HG02798 (cell line): ENCODE results near the gene GNGT2.

Experiments
- ATAC-seq: cut with Tn5 transposase; IDR thresholded peaks from one replicate; pipeline ENCODE4 v1.9.1; 2021; ENCODE audit warnings: mild to moderate bottlenecking; ENCODE audit not compliant: unreplicated experiment, poor library complexity

The GNGT2 gene

GRCh38 chr17:49229805-49230600, 19.6 kb upstream of the GNGT2 start:
- ATAC-seq, result no peak

- ATAC-seq, result no peak
Measured at GRCh38 chr17:49229076-49229804, 18.9 kb upstream of the GNGT2 start.

- ATAC-seq, result no peak
Measured at GRCh38 chr17:49227436-49228261, 17.3 kb upstream of the GNGT2 start.

GRCh38 chr17:49226771-49227435, 16.5 kb upstream of the GNGT2 start:
- ATAC-seq, result no peak

- ATAC-seq, result no peak
Measured at GRCh38 chr17:49225554-49226236, 15.3 kb upstream of the GNGT2 start.

DNA sequence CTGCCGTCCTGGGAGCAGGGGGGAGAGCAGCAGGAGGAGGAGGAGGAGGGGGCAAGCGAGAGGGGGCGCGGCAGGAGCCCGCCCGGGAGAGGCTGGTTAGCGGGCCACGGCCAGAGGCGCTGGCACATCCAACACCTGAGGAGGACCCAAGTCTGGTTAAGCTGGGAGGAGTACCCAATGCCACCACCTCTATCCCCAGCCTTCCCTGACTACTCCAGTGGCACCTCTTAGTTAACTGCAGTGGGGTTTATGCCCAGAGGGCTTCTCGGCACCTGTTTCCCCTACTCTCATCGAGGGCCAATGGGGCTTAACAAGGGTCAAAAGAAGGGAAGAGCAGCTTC, 14.6 kb upstream of the GNGT2 start:
- ATAC-seq, result no peak

- no peak for ATAC-seq
Measured at GRCh38 chr17:49224198-49224996, 14.0 kb upstream of the GNGT2 start.

DNA sequence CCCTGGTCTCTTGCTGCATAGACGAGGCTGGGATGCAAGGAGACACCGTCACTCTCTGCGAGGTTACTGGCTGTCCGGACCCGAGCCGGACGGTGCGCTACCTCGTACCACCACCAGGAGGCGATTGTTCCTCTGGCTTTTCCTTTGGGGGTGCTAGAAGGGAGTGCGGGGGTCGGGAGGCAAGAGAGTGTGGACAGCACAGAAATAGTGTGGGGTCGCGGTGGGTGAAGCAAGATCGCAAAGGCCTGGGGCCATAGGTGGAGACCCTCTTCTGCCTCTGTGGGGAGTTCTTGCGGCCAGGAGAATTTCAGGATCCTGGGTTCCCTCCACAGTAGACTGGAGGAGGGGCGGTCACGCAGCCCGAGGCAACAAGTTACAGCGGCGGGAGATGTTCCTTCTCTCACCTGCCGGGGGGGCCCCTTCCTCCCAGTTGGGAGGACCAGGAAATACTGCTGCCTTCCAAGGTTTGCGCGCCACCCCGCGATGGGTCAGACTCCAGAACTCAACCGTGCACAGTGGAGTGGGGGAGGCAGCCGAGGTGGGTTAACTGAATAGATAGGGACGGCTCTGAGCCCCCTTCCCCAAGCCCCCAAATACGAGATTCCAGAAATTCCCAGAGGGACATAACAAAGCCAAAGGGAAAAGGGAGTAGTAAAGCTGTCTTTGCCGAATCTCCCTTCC, 13.3 kb upstream of the GNGT2 start:
- no peak for ATAC-seq

GRCh38 chr17:49223168-49223516, 12.8 kb upstream of the GNGT2 start:
- ATAC-seq, result no peak

GRCh38 chr17:49219987-49220386, 9.6 kb upstream of the GNGT2 start:
- ATAC-seq, result no peak

- ATAC-seq, result peak; percentile 28
Measured at GRCh38 chr17:49218941-49219913, 8.9 kb upstream of the GNGT2 start.

GRCh38 chr17:49217651-49218413, 7.5 kb upstream of the GNGT2 start:
- ATAC-seq, result peak; percentile 47

DNA sequence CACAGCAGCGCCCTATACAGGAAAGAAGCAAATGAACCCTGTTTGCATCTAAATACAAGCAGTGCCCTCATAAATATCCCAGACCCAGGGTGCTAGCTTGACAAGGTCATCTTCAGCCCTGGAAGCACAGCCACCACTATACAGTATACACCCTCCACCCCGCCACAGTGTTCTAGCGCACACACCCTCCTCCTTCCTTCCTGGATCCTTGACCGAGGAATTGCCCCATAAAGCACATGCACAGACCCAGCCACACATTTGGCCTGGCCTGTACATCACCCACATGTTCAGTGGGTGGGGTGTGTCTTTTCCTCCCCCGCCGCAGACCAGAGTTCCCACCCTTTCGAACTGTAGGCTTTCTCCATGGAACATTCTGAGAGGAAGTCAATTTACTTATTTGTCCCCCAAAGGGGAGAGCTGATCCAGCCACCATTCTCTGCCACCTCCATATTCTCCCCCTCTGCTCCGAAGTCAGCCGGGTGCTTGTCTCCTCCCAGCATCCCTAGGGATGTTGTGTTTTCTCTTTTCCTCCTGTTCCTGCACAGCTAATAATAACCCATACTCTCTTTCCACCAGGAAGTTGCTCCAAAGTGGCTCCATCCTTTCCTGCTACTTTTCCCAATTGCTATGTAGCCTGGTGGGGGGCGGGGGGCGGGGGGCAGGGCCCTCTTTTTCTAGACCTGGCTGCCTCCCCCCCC, 6.7 kb upstream of the GNGT2 start:
- ATAC-seq, result no peak

- ATAC-seq, result no peak
Measured at GRCh38 chr17:49216482-49216881, 6.1 kb upstream of the GNGT2 start.

- ATAC-seq, result no peak
Measured at GRCh38 chr17:49214676-49215360, 4.4 kb upstream of the GNGT2 start.

DNA sequence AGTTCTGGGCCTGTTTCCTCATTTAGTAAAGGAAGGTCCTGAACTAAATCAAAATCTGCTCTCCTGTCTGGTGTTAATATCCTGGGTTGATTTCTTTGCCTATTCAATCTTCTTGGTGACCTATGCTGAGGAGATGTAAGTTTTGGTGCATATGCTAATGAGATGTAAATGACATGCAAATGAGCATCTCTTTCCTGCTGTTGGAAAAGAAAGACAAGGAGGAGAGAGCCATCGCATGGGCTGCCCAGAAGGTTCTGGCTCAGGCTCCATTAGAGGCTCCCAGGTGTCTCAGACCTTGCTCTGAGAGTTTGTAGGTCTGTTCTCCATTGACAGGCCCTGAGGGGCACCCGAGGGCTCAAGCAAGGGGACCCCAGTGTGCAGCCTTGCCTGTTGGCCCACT, 3.5 kb upstream of the GNGT2 start:
- no peak for ATAC-seq
